GM12891 (cell line): ENCODE results near the gene RAC2.

ENCODE experiments used
- POLR2A ChIP-seq: IDR thresholded peaks from 2 replicates; pipeline ENCODE4 v1.6.1; 2011; ENCODE audit warnings: low read depth, low read length, control low read depth
- POLR2AphosphoS5 ChIP-seq: IDR thresholded peaks from 2 replicates; pipeline ENCODE4 v1.6.1; 2011; ENCODE audit warnings: low read depth, low read length, control low read depth

DNA sequence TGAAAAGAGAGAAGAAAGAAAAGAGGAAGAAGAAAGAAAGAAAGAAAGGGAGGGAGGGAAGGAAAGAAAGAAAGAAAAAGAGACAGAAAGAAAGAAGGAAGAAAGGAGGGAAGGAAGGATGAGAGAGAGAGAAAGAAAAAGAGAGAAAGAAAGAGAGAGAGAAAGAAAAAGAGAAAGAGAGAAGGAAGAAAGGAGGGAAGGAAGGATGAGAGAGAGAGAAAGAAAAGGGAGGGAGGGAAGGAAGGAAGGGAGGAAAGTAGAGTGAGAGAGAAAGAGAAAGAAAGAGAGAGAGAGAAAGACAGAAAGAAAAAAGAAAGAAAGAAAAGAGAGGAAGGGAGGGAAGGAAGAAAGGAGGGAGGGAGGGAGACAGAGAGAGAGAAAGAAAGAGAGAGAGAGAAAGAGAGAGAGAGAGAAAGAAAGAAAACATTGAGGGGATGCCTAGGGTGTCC, 11.5 kb upstream of the RAC2 start:
- no peak for TF ChIP-seq POLR2AphosphoS5
- TF ChIP-seq POLR2A = no peak
